ENCODE measurements around the gene ZNF296.
"Not testable (repeated sequence)": the region's sequence is repeated elsewhere in the genome, so short reads cannot be mapped to it uniquely, and the experiment has no call there.

Gene ZNF296

DNA sequence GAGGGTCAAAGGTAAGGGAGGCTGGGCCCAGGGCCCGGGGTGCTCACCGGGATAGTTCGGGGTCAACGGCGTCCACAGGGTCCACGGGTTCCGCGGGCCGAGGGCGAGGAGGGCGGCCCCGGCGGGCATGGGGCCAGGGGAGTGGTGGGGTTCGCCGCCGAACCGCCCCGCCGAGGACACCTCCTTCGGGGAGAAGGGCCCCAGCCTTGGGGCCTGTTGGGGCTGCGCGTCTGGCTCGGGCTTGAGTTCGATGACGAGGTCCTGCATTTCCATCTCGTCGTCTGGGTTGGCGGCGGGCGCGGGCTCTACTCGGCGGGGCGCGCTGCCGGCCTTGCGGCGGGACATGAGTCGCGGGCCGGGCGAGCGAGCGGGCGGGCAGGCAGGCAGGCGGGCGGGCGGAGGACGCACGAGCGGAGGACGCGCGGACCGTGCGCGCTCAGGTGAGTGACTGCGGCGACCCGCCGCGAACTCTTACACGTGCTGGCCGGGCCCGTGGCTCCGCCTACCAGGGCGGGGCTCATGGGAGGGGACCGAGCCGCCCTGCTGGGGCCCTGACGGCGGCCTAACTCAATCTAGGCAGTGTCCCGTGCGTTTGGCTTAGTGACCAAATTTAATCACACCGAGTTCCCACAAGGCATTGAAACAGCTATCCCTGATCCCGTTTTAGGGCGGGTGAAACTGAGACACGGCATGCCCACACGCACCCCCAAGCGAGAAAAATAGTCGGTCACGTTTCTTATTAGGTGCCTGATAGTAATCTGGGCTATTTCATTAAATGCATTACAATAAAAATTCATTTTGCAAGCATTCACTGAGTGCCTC is at the start of gene ZNF296:
TSS of gene ZNF296 (minus strand) at position 450 of the 822 bp plus-strand sequence. CDS start at position 345, 105 bp downstream.
- peak; percentile 30 to 65 for DNase-seq (ENCODE audit: extremely low read depth in 1 of 2, low read depth in 1 of 2)

- DNase-seq (ENCODE audit: extremely low read depth in 1 of 2, low read depth in 1 of 2), result no peak
Measured at GRCh38 chr19:45125360-45125759, 49.1 kb upstream of the ZNF296 start.

GRCh38 chr19:45124021-45124420 is 47.7 kb upstream of the ZNF296 start:
- DNase-seq (ENCODE audit: extremely low read depth in 1 of 2, low read depth in 1 of 2), result no peak

- DNase-seq (ENCODE audit: extremely low read depth in 1 of 2, low read depth in 1 of 2), result no peak
Measured at GRCh38 chr19:45123440-45123850, 47.2 kb upstream of the ZNF296 start.

- no peak for DNase-seq (ENCODE audit: extremely low read depth in 1 of 2, low read depth in 1 of 2)
Measured at GRCh38 chr19:45122832-45123231, 46.6 kb upstream of the ZNF296 start.

- no peak for DNase-seq (ENCODE audit: extremely low read depth in 1 of 2, low read depth in 1 of 2)
Measured at GRCh38 chr19:45121827-45122345, 45.6 kb upstream of the ZNF296 start.

DNA sequence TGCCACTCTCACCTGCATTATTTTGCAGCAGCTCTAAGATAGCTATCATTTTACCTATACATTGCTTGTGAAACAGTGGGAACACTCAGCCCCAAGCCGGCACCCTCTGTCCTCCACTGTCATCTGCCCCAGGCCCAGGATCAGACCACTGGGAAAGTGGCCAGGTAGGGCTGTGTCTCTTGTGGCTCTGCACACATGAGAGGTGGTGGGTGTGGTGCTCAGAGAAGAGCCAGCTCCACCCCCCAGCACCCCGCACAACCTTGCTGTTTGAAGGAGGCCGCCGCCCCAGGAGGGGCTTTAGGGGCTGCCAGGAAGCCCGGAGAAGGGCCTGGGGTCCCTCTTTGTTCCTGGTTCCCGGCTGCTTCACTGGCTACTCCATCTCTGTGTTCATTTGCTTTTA is 43.3 kb upstream of the ZNF296 start:
- no peak for DNase-seq (ENCODE audit: extremely low read depth in 1 of 2, low read depth in 1 of 2)

DNA sequence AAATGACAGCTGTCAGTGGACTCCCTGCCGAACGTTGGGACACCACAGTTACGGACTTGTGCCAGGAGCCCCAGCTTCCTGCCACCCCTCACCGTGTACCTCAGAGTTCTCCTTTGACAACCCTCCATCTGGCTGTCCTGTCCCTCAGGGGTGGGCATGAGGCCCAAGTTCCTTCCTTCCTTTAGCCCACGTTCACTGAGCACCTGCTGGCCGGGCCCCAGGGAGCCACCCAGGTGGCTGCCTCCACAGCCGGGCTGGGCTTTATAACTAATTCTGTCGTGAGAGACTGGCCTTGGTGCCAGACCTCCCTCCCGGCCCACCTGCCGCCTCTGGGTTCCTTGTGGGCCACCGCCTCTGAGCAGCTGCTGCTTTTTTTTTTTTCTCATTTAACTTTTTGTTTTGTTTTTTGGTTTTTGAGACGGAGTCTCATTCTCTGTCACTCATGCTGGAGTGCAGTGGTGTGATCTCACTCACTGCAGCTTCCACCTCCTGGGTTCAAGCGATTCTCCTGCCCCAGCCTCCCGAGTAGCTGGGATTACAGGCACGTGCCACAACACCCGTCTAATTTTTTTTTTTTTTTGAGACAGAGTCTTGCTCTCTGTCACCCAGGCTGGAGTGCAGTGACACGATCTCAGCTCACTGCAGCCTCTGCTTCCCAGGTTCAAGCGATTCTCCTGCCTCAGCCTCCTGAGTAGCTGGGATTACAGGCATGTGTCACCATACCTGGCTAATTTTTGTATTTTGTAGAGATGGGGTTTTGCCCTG is 42.5 kb upstream of the ZNF296 start:
- not testable (repeated sequence) for DNase-seq (ENCODE audit: extremely low read depth in 1 of 2, low read depth in 1 of 2)

- DNase-seq (ENCODE audit: extremely low read depth in 1 of 2, low read depth in 1 of 2), result no peak
Measured at GRCh38 chr19:45118106-45118505, 41.8 kb upstream of the ZNF296 start.

GRCh38 chr19:45117671-45118070 is 41.4 kb upstream of the ZNF296 start:
- DNase-seq (ENCODE audit: extremely low read depth in 1 of 2, low read depth in 1 of 2), result no peak

GRCh38 chr19:45117167-45117594 is 40.9 kb upstream of the ZNF296 start:
- DNase-seq (ENCODE audit: extremely low read depth in 1 of 2, low read depth in 1 of 2), result no peak

DNA sequence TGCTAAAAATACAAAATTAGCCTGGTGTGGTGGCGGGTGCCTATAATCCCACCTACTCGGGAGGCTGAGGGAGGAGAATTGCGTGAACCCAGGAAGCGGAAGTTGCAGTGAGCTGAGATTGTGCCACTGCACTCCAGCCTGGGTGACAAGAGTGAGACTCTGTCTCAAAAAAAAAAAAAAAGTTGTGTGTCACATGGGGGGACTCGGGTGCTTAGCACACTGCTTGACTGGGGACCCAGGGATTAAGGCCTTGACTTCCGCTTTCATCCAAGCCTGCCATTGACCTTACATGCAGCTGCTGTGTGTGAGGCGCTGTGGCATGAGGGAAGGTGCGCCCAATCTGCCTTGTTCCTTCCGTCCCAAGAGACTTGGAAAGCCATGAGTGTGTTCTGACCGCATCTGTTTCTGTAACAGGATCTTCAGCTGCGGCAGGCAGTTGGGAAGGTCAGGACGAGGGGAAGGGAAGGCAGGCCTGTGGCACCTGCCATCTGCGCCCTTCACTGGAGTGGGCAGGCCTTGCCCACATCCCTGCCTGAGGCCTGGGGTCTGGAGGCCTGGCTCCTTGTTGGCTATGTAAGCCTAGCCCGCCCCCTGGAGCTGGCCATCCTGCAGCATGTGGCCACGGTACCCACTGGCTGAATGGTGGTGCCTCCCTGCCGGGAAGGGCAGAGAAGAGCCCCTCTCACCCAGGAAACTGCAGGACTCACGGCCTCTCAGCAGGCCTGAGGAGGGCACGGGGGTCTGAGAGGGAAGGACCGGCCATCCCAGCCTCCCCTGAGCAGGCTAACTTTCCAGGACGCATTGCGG is 39.7 kb upstream of the ZNF296 start:
- no peak for DNase-seq (ENCODE audit: extremely low read depth in 1 of 2, low read depth in 1 of 2)

DNA sequence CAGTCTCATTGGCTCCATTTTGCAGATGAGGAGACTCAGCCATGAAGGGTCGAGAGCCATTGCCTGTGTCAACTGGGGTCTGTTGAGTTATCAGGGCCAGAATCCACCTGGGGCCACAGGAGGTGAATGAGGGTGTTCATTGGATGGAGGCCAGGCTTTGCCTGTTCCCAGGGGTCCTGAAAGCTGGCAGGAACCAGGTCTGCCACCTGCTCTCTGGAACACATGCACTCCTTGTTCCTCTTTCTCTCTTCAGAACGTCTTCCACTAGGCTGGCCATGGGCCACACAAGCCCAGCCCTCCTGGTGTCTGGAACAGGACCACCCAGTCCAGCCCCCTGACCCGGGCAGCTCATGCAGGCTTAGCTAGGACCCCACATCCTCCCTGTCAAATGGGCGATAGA is 37.8 kb upstream of the ZNF296 start:
- DNase-seq (ENCODE audit: extremely low read depth in 1 of 2, low read depth in 1 of 2), result no peak

GRCh38 chr19:45113628-45114027 is 37.4 kb upstream of the ZNF296 start:
- DNase-seq (ENCODE audit: extremely low read depth in 1 of 2, low read depth in 1 of 2), result no peak

GRCh38 chr19:45112111-45112827 is 36.0 kb upstream of the ZNF296 start:
- no peak for DNase-seq (ENCODE audit: extremely low read depth in 1 of 2, low read depth in 1 of 2)

- DNase-seq (ENCODE audit: extremely low read depth in 1 of 2, low read depth in 1 of 2), result no peak
Measured at GRCh38 chr19:45110851-45111266, 34.6 kb upstream of the ZNF296 start.

- no peak for DNase-seq (ENCODE audit: extremely low read depth in 1 of 2, low read depth in 1 of 2)
Measured at GRCh38 chr19:45107621-45108150, 31.4 kb upstream of the ZNF296 start.

- DNase-seq (ENCODE audit: extremely low read depth in 1 of 2, low read depth in 1 of 2), result not testable (repeated sequence)
Measured at GRCh38 chr19:45106363-45106762, 30.1 kb upstream of the ZNF296 start.

DNA sequence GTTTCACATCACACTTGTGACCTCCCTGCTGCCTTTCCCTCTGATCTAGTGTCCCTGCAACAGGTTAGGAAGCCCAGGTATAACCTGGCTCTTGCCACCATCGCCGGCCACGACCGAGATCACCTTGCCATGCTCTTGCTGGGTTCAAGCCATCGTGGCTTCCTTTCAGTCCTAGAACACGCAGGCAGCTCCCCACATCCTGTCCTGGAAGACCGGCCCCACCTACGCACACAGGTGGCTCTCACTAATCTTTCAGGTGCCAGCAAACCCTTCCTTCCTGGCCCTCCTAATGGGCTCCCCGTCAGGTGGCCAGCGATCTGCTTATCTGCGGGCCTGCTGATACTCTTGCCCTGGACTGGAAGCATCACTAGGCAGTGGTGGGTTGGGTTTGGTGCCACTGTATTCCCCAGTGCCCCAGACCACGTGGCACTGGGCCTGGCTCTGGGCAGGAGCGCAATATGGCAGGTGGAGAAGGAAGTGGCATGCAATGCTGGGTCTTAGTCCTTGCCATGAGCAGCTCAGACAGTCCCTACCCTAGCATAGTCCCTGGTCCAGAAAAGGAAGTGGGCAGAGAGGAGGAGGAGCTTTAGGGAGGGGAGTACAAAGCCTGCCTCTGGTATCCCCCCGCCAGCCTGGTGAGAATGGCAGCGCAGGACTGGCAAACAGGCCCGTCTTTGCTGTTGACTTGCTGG is 28.5 kb upstream of the ZNF296 start:
- DNase-seq (ENCODE audit: extremely low read depth in 1 of 2, low read depth in 1 of 2), result no peak

Measured in activated CD8-positive, alpha-beta memory T cell treated with anti-CD3 and anti-CD28 coated beads for 1 hour (primary cell).